ENCODE measurements around the gene SUCLG2. TPM values are rescaled to one million over a fixed set of nuclear protein-coding genes. Genes with fewer than 3 reads are reported as not detected.

The SUCLG2 gene
- total RNA-seq, 1 donor from 2014 or later, result 53.8 TPM

DNA sequence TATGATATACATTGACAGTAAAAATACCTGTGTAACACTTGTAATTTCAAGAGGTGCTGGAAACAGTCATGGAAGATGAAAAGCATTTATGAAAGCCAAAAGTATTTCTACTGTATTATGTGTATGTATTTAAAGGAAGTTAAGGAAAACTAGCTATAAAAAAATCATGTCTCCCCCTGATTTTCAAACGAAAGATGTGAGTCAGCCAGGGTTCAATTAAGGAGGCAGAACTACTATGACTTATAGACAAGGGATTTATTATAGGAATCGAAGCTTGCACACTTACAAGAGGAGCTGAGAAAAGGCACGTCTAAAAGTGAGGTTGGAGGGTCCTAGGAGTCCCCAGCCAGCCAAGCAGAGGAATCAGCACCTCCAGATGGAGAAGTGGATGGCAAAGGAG, 119.4 kb downstream of the SUCLG2 start:
- Histone ChIP-seq H3K9me3 (no peaks in the 10 kb centered on the region), H3K4me3 (no peak overlapping the region), H3K27ac (no peak overlapping the region), H3K4me1 (peaks cover 4% of the 10 kb centered on the region), H3K36me3 (no peaks in the 10 kb centered on the region), H3K27me3 (no peaks in the 10 kb centered on the region)
- TF ChIP-seq, protein P1, sequence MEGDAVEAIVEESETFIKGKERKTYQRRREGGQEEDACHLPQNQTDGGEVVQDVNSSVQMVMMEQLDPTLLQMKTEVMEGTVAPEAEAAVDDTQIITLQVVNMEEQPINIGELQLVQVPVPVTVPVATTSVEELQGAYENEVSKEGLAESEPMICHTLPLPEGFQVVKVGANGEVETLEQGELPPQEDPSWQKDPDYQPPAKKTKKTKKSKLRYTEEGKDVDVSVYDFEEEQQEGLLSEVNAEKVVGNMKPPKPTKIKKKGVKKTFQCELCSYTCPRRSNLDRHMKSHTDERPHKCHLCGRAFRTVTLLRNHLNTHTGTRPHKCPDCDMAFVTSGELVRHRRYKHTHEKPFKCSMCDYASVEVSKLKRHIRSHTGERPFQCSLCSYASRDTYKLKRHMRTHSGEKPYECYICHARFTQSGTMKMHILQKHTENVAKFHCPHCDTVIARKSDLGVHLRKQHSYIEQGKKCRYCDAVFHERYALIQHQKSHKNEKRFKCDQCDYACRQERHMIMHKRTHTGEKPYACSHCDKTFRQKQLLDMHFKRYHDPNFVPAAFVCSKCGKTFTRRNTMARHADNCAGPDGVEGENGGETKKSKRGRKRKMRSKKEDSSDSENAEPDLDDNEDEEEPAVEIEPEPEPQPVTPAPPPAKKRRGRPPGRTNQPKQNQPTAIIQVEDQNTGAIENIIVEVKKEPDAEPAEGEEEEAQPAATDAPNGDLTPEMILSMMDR (IDR thresholded peaks at IDR 0.05), result no peak
- ATAC-seq (no peak), DNase-seq (no peak)
- intact Hi-C loops (cut with DNase I), result no loop called here

DNA sequence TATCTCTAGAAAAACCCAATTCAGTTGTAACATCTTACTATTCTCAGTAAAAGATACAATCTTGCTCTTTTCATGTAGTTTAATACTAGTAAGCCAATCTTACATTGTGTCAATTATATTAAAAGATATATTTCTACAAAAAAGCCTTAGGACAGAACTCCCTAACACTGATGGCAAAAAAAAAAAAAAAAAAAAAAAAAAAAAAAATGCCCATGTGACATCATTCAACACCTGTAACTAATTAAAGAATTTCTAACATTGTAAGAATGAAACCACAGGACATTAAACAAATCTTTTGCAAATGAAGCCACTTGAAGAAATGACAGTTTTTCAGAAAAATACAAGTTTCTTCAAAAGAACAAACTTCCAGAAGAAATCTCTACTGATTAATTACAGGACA, 119.8 kb downstream of the SUCLG2 start:
- H3K27ac ChIP-seq, result no peak overlapping the region
- H3K27me3 ChIP-seq, result no peaks in the 10 kb centered on the region
- ATAC-seq (no peak), DNase-seq (no peak)
- H3K4me3 ChIP-seq, result no peak overlapping the region
- no peaks in the 10 kb centered on the region for H3K9me3 ChIP-seq
- H3K36me3 ChIP-seq, result no peaks in the 10 kb centered on the region
- H3K4me1 ChIP-seq, result peaks cover 4% of the 10 kb centered on the region
- TF ChIP-seq, protein P1 (IDR thresholded peaks at IDR 0.05), result no peak
- intact Hi-C loops (cut with DNase I), result no loop called here

DNA sequence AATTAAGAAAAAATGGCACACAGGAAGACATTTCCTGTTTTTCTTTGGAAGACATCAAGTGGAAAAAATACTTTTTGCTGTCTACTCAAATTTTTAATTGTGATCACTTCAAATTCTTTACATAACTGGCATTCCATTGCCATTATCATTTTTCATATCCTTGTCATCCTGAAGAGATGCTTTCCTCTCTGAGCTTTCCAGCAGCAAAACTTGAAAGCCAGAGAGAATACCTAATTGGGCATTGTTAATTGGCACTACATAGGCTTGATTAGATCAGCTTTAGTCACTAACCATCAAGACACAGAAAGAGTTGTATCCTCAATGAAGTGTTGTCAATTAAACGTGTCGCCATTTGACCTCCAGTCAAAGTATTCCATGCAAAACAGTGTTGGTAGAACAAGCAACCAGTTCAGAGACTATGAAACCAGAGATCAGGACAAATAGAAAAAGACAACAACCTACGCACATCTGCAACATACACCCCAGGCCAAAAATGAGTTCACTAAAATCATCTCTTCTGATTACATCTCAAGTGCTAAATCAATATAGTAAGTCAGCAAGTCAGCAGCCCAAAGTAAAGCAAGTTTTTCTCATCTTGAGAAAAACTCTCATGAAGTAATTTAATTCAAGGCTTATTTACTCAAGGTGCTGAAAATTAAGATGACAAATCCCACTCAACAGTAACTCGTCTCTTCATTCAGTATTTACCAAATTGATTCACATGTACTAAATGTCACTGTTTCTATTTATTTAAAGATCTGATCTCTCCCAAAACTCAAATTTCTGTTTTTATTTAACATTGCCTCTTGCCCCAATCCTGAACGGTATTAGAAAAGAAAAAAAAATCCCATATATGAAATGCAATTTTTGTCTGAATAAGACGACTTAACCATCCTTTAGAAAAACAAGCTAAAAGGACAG, 123.0 kb downstream of the SUCLG2 start:
- TF ChIP-seq, protein P1 (IDR thresholded peaks at IDR 0.05), result no peak
- Histone ChIP-seq H3K27ac (no peak overlapping the region), H3K4me3 (no peak overlapping the region), H3K36me3 (peaks cover 14% of the 10 kb centered on the region), H3K4me1 (peaks cover 4% of the 10 kb centered on the region), H3K27me3 (no peaks in the 10 kb centered on the region), H3K9me3 (no peaks in the 10 kb centered on the region)
- DNase-seq, result no peak
- ATAC-seq, result no peak
- intact Hi-C loops (cut with DNase I), result no loop called here

DNA sequence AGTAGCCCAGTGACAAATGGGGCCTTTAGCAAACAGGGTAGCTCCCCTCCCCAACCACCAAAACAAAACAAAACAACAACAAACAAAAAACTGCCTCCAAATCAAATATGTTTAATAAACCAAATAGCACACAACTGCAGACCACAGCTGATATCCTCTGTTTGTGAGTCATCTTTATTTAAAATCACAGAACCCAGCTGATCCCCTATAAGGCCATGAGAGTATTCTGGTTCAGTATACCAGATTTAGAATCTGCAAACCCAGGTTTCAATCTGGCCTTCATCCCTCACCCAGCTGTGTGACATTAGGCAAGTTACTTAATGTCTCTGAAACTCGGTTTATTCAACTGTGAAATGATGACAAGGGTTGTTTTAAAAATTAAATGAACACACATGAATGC, 124.5 kb downstream of the SUCLG2 start:
- Histone ChIP-seq H3K4me1 (peaks cover 4% of the 10 kb centered on the region), H3K27ac (no peak overlapping the region), H3K36me3 (peaks cover 14% of the 10 kb centered on the region), H3K9me3 (no peaks in the 10 kb centered on the region), H3K4me3 (no peak overlapping the region), H3K27me3 (no peaks in the 10 kb centered on the region)
- intact Hi-C loops (cut with DNase I), result no loop called here
- DNase-seq (no peak), ATAC-seq (no peak)
- TF ChIP-seq, protein P1 (IDR thresholded peaks at IDR 0.05), result no peak

DNA sequence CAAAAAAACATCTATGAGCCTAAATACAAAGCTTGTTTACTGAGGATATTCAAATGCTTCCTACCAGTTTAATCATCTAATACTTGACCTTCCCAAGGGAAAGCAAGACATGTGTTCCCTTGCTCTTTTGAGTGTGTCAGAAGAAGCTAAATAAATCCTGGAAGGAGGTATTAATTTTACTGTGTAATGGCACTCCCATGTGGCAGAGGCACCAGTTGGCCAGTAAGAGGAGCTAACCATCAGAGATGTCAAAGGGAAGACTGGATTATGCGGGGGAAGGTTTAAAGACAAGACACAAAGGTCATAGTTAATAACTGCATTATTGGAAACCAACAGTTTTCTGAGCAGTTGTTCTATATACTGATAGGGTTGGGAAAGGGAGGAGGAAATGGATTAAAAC, 125.1 kb downstream of the SUCLG2 start:
- ATAC-seq (no peak), DNase-seq (no peak)
- Histone ChIP-seq H3K4me1 (peaks cover 4% of the 10 kb centered on the region), H3K27me3 (no peaks in the 10 kb centered on the region), H3K4me3 (no peak overlapping the region), H3K36me3 (peaks cover 14% of the 10 kb centered on the region), H3K9me3 (no peaks in the 10 kb centered on the region), H3K27ac (no peak overlapping the region)
- intact Hi-C loops (cut with DNase I), result no loop called here
- TF ChIP-seq, protein P1 (IDR thresholded peaks at IDR 0.05), result no peak

Data from upper lobe of right lung (tissue), 1 donor.